Stimulated activated CD4-positive, alpha-beta T cell treated with anti-CD3 and anti-CD28 coated beads, Interleukin-2, amount 100 ng/mL, for 4 hours (primary cell): Measurements from ENCODE around the gene EXOC1L.

Experiments used
- DNase-seq: peaks from one replicate; pipeline ENCODE4 v3.0.0-alpha.2; 2020; ENCODE audit warnings: low read depth

Gene EXOC1L, protein sequence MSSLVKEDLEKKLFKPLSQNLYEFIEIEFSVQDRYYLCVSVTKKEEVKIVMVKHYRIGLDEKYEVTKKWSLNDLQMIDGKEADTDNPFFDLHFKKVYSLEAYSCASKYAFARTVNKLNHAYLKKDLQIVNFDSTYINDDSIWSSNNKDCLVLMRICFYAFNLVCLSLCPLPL

DNA sequence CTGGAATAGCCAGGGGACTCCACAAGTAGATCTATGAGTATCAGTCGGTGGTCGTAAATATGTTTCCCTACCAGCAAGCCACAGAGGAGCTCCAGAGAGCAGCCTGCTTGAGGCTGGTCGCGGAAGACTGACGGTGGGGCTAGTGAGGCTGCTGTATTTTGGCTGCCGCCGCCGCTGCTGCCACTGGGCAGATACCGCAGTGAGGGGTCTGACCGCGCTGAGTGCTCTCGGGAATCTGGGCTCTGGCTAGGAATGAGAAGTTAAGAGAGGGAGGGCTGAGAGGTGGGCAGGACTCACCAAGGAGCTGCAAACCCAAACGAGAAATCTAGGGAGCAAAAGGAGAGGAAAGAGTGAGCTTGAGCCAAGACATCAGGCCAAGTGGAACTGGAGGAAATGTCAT lies at the start of gene EXOC1L:
Gene EXOC1L, plus strand, starts transcription at position 157 of the 400 bp plus-strand sequence. Its CDS starts 237 bp downstream, at position 394.
- DNase-seq: no peak

DNA sequence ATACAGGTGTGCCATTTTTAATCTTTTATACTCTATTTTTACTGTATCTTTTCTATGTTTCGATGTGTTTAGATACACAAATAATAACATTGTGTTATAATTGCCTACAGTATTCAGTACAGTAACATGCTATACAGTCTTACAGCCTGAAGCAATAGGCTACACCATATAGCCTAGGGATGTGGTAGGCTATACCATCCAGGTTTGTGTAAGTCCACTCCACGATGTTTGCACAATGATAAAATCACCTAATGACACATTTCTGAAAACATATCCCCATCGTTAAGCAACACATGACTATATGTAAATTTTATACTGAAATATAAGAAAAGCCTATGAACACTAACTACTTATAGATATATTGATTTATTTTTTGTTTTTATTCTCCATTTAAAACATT lies 48.9 kb upstream of the EXOC1L start:
- DNase-seq: no peak

DNA sequence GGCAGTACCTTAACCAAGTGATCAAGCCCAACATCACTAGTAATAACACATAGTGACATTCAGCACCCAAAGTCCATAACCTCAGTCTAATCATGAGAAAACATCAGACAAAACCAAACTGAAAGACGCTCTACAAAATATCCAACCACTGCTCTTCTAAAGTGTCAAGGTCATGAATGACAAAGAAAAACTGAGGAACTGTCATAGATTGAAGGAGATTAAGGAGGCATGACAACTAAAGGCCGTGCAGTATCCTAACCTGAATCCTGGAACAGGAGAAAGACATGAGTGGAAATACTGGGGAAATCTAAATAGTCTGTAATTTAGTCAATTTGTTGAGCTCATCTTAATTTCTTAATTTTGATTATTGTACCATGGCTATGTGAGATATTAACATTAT lies 38.2 kb upstream of the EXOC1L start:
- DNase-seq: no peak

DNA sequence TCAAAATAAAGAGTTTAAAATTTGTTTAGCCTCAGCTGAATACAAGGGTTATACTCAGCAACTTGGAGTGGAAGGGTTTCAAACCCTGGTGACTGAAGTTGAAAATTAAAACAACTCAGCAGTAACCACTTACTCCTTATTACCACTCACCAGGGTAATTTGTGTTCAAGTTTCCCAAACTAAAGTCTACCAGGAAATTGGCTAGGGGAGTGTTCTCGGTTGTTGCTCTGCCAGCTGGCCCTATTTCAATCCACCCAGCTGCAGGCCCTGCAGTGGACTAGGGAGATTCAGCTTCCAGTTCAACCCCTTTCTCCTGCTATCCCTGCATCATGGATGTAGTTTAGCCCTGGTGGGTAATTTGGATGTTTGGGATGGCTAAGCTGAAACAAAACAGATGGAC lies 37.8 kb upstream of the EXOC1L start:
- DNase-seq: no peak

DNA sequence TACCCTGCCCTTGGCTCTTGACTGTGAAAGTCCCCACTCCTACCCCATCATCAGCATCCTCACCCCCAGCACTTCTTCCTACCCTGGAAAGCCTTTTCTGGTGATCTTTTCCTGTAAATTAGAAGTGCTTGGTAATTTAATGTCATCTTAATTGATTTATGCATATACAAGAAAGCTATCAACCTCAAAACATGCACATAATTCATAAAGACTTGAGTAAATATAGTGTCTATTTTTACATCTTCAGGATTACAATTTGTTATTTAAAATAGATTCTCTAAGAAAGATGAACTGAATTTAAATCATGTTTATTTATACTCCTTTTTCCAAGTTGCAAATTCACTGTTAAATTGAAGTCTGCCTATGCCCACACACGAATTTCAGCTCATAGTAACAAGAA lies 36.0 kb upstream of the EXOC1L start:
- no peak for DNase-seq

DNA sequence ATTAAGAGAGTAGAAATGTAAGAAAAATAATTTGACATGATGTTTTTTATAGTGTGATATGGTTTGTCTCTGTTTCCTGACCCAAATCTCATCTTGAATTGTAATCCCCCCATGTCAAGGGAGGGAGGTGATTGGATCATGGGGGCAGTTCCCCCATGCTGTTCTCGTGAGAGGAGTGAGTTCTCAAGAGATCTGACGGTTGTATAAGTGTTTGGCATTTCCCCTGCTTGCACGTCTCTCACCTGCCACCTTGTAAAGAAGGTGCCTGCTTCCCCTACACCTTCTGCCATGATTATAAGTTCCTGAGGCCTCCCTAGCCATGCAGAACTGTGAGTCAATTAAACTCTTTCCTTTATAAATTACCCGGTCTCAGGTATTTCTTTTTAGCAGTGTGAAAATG lies 34.8 kb upstream of the EXOC1L start:
- DNase-seq: no peak

DNA sequence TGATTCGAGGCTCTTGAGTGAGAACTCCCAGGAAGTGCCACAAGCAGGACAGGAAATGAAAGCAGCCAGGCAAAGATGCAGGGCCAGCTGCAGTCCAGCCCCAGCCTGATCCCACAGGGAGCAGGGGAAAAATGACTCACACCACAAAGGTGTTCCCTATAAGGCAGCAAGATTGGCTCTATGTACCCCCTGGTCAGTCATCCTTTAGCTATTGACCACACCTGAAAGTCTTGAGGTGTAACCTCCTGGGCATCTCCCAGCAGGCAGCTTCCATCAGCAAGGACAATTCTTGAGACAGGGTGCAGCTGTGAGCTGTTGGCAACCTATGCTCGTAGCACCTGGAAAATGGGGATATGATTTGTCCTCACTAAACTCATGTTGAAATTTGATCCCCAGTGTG lies 27.9 kb upstream of the EXOC1L start:
- DNase-seq: no peak

DNA sequence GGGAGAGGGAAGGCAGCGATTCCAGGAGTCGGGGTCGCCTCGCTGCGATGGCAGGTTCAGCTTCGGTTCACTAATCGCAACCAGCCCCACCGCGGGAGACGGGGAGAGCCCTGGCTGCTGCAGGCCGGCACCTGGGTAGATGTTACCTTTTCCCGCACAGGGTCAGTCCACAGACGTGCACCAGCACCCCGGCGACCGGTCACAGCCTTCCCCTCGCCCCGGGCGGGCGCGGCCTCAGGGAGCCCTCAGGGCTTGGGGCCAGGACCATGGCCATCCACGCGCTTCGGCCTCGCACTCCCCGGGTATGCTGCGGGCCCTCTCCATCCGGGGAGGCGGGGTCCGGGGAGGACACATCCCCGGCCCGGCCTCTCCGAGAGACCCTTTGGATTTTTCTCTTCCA lies 26.1 kb upstream of the EXOC1L start:
- DNase-seq: no peak

DNA sequence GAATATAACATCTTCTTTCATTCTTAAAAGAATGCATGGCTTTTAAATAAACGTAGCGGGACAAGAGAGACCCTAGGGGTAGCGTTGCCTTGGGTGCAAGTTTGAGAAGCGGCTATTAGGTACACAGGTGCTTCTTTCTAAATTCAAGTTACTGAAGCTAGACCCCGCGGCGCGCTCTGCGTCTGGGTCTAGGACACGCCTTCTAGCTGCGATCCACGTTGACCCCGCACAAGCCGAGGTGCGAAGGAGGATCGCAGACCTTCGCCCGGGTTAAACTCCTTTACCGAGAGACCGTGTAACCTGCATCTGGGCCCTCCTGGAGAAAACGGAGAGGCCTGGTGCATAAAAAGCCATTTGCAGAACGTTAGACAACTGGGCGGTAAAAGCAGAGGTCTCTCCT lies 25.5 kb upstream of the EXOC1L start:
- no peak for DNase-seq

DNA sequence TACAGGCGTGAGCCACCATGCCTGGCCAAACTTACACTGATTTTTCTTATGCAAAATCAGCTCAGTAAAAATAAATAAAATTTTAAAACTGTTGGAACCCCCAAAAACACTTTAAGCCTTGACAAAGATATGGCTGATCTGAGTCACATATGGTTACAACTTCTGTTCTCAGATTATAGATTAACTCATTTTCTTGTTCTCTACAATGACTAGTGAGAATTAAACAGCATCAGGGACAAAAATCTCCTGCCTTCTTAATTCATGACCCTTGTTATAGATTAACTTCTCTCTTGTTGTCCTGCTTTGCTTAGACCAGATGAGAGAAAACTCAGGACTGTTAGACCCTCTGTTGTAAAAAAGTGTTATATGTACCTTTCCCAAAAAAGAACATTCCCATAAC lies 24.2 kb upstream of the EXOC1L start:
- DNase-seq: no peak

DNA sequence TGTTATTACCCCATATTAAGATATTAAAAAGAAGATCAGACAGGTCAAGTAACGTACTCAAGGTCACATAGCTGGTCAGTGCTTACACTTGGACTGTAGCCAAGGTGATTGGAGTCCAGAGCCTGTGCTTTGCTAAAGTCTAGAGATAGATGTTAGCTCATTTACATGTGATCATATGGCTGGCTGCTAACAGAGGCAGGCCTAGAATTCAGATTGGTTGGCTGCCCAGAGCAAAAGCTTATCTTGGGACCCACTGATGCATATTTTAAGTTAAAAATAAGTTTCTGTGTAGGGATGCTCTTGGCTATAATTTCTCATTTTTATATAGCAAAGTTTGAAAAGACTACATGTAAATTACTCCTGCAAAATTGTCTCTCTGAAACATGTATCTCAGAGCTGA lies 18.1 kb upstream of the EXOC1L start:
- no peak for DNase-seq

DNA sequence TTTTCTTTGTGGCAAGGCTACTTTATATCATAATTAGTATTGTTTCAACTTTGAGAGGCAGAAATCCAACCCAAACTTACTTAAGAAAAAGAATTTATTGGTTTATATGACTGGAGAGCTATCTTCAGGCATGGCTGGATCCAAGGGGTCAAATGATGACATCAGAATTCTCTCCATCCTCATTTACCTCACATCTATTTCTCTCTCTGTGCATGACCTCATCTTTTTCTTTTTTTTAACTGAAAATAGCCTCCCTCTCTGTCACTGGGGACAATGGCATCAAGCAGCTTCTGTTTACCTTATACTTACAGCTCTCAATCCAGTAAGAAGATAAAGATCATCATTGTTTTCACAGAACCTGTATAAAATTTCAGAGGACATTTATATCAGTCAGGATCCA lies 12.0 kb upstream of the EXOC1L start:
- no peak for DNase-seq

DNA sequence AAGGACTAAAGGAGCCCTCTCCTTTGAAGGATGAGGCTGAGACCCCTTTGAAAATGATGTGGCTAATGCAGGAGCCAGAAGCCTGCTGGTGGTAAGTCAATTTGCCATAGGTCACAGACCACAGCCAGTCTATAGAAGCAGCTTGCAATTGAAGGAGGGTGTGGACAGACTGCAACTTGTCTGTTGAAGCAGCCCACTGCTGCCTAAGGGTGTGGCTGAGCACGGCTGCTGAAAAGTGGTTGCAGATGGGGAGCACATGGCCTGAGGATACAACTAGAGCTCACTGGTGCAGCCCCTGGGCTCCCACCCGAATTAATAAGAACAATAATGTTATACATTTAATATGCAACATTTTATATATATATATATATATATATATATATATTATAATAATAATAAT lies 11.4 kb upstream of the EXOC1L start:
- no peak for DNase-seq

DNA sequence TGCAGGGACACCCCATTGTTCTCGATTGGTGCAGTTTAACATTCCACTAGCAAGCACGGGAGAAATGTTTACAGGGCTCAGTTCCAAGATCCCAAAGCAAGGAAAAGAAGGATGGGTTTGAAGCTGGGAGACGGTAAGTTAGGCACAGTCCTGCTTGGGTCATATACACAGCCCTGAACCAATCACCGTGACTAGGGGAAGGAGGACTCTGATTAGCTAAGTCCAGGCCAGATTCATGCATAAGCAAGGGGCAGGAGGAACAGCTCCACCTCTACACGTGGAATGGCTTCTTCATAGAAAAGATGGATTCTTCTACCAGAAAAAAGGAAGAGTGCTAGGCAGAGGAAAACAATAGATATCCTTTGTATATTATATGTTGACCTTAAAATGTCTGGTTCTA lies 11.0 kb upstream of the EXOC1L start:
- no peak for DNase-seq

DNA sequence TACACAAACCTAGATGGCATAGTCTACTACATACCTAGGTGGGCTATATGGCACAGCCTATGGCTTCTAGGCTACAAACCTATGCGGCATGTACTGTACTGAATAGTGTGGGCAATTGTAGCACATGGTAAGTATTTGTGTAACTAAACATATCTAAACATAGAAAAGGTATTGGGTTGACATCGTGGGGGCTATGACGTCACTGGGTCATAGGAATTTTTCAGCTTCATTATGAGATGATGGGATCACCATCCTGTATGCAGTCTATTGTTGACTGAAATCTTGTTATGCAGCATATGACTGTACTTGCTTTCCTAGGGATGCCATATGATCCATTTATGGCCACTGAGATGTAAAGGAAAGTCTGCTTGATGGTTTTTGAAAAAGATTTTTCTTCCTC lies 1.9 kb upstream of the EXOC1L start:
- DNase-seq: no peak

DNA sequence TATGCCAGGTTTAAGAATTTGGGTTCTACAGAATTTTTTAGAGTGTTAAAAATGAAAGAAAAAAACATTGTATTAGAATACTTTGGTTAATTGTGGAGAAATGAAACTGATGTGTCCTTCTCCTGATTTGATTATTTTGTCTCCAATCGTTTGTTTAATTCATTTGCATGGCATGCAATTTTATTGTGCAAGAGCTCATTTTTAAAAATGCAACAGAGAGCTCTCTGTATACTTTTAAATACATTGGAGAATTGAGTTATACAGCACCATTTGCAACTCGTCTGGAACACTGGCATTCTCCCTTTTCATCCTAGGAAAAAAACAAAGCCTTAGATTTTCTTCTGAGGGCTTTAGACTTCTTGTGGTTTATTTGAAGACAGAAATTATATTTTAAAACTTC lies 689 bp downstream of the EXOC1L start:
- DNase-seq: no peak

DNA sequence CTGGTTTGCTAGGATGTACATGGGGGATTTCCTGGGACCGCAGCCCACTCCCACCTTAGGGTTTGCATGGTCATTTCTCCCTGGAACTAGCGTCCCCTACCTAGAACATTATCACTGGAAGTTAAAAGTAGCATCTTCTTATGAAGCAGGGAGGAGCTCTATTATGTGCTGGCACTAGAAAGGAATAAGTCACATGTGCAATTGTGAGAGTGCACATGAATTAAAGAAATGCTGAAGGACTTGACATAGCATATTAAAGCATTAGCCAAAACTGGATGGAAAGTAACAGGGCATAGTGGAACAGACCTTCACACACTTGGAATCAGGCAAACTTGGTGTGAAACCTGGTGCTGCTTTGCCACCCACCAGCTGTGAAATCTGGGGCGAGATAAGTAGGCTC lies 2.7 kb downstream of the EXOC1L start:
- no peak for DNase-seq

DNA sequence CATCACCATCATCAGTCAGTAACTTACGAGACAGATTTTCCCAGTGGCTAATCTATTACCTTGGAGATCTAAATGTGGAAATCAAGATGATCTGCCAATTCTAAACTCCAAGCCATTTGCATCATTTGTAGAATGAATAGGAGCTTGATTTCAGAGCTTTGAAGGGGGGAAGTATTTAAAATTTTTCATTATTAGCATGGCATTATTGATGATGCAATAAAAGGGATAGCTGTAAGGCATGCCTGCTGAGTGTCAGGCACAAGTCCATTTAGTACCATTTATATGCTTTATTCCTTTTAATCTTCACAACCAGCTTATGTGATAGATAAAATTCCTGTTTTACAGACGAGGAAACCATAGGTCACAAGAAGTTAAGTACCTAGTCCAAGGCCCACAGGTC lies 5.3 kb downstream of the EXOC1L start:
- DNase-seq: no peak

DNA sequence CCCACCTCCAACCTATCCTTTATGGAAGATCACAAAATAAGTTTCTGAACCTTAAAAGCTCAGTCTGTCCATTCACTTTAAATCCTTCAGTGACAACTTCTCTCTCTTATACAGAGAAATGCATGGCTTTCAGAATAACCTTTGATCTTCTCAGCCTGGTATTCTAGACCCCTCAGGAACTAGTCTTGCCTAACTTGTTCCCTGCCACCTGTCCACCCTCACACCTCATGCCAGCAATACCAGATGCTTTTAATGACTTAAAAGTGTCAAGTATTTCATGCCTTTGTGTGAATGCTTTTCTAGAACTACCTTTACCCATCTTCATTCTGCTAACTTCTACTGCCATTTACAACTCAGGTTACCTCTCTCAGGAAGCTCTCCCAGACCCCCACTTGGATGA lies 7.4 kb downstream of the EXOC1L start:
- DNase-seq: no peak

DNA sequence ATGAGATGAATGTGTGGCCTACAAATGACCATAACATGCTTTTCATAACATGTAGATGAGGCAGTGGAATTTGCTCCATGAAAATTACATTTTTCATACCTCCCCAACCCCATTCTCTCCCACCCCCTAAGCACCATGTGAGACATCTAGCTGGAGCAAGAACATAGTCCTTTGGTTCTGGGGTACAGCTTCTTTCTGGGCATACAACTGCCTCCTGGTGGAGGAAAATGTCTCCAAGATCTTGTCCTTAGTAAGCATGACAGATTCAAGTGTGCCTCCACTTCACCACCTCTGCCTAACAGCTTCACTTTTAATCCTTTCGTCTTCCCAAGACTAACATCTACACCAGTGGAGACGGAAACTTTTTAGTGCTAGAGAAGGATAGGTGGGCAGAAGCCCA lies 8.0 kb downstream of the EXOC1L start:
- no peak for DNase-seq

DNA sequence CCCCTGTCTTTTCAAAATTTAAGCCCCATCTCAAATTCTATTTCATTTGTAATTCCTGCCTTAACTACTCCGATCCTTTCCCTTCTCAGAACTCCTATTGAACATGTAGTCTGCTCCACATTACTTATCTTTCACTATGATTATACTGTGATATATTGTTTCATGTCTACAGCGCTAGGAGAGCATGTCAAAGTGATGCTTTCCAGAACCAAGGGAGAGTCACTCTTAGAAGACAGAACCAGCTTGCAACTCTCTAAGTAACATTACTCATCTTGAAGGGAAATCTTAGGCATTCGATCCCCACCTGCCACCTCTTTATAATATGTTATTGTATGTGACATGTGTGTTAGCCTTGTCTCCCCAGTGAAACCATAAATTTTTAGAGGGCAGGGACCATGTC lies 10.5 kb downstream of the EXOC1L start:
- no peak for DNase-seq

DNA sequence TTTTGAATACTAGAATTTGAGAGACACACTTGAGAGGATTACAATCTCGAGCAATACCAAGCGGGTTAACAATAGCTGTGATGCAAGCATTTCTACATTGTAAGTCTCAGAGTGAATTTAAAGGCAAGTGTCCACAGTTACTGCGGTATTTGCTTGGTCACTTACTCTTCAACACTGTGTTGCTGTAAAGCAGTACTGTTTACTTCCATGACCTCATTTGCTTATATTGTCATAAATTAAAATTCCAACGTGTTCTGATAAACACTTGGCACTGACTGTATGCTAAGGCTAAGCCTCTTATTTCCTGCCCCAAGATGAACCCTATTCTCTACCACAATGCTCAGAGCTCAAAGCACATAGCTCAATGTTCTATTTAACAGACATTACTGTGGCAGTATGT lies 11.1 kb downstream of the EXOC1L start:
- no peak for DNase-seq

DNA sequence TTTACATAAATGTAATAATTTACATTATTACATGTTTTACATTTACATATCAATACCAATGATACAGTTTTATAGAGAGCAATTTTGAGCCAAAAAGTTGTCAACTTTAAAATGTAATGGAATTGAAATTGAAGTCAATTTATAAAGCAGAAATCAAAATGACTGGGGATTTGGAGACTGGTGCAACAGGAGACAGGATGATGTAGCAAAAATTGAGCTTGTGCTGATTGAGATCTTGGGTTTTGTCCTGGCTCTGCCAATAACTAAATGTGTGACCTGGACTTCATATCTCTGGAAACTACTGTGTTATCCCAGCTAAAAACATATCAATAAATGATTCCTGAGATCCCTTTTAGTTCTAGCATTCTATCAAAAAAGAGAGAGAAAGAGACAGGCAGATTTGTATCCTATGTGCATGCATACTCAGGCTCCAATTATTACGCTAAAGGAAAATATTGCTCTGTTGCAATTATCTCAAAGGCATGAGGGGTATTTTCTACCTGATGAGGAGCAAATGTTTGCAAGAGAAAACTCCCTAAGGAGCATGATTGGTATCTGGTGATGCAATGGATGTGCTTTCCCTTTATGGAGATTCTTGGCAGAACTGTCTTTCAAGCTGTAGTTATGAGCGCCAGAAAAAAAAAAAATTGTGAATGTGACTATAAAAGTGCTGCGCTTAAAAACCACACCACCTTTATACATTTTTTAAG lies 14.7 kb downstream of the EXOC1L start:
- no peak for DNase-seq

DNA sequence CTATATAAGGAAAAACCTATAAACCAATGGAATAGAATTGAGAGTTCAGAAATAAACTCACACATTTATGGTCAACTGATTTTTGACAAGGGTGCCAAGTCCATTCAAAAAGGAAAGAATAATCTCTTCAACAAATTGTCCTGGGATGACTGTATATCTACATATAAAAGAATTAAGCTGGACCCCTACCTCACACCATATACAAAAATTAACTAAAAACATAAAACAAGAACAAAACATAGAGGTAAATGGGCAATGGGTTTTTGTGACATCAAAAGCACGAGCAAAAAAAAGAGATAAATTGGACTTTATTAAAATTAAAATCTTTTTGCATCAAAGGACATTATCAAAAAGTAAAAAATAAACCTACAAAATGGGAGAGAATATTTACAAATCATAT lies 18.3 kb downstream of the EXOC1L start:
- no peak for DNase-seq
